HepG2 (cell line): ENCODE results near the gene GALNT10. TPM values are rescaled to one million over a fixed set of nuclear protein-coding genes. Genes with fewer than 3 reads are reported as not detected.
A peak's percentile ranks its signal among the peaks of the same experiment; 100 is the strongest.

ENCODE experiments used
- ARHGAP35 ChIP-seq: sonication (generic); formaldehyde crosslinking; IDR thresholded peaks from 2 replicates; pipeline ENCODE4 v1.9.0; 2022; ENCODE audit warnings: mild to moderate bottlenecking, inconsistent platforms, moderate library complexity, missing genetic modification reagents, borderline replicate concordance
- CBFB ChIP-seq: sonication (generic); formaldehyde crosslinking; IDR thresholded peaks from 2 replicates; pipeline ENCODE4 v1.4.0; 2020; ENCODE audit warnings: missing genetic modification reagents
- CHCHD3 ChIP-seq: sonication (generic); formaldehyde crosslinking; IDR thresholded peaks from 2 replicates; pipeline ENCODE4 v1.8.0; 2022; ENCODE audit warnings: mild to moderate bottlenecking, missing genetic modification reagents, moderate library complexity
- FOSL2 ChIP-seq: sonication (generic); formaldehyde crosslinking; IDR thresholded peaks from 2 replicates; pipeline ENCODE4 v1.4.0; 2020; ENCODE audit warnings: missing genetic modification reagents
- FOXO1 ChIP-seq: sonication (generic); formaldehyde crosslinking; IDR thresholded peaks from 2 replicates; pipeline ENCODE4 v1.4.0; 2020; ENCODE audit warnings: missing genetic modification reagents
- GZF1 ChIP-seq: sonication (generic); formaldehyde crosslinking; IDR thresholded peaks from 2 replicates; pipeline ENCODE4 v1.5.1; 2020; ENCODE audit warnings: mild to moderate bottlenecking, missing genetic modification reagents
- MEIS2 ChIP-seq: sonication (generic); formaldehyde crosslinking; IDR thresholded peaks from 2 replicates; pipeline ENCODE4 v1.9.0; 2021; ENCODE audit warnings: mild to moderate bottlenecking, missing genetic modification reagents
- MYC ChIP-seq: sonication (generic); formaldehyde crosslinking; IDR thresholded peaks from 2 replicates; pipeline ENCODE4 v1.9.0; 2021; ENCODE audit warnings: missing genetic modification reagents, borderline replicate concordance
- NCOA2 ChIP-seq: sonication (generic); formaldehyde crosslinking; IDR thresholded peaks from 2 replicates; pipeline ENCODE4 v1.8.0; 2022; ENCODE audit warnings: inconsistent platforms
- NRL ChIP-seq: sonication (generic); formaldehyde crosslinking; IDR thresholded peaks from 2 replicates; pipeline ENCODE4 v1.5.0; 2020; ENCODE audit warnings: missing genetic modification reagents, mild to moderate bottlenecking, moderate library complexity, borderline replicate concordance
- PRPF4 ChIP-seq: fragments of 200-400 bp; formaldehyde crosslinking; IDR thresholded peaks from 2 replicates; pipeline ENCODE4 v1.6.1; 2016; ENCODE audit warnings: low read length, low read depth; ENCODE audit not compliant: poor library complexity, severe bottlenecking
- RBFOX2 ChIP-seq: fragments of 200-400 bp; formaldehyde crosslinking; IDR thresholded peaks from 2 replicates; pipeline ENCODE4 v1.6.1; 2017; ENCODE audit warnings: low read depth, mild to moderate bottlenecking, low read length
- SIN3B ChIP-seq: fragments of 150-350 bp; IDR thresholded peaks from 2 replicates; pipeline ENCODE4 v1.6.1; 2014; ENCODE audit warnings: low read length
- SMYD3 ChIP-seq: sonication (generic); formaldehyde crosslinking; IDR thresholded peaks from 2 replicates; pipeline ENCODE4 v1.8.1; 2023; ENCODE audit warnings: mild to moderate bottlenecking, missing genetic modification reagents
- SP5 ChIP-seq: IDR thresholded peaks from 2 replicates; pipeline ENCODE4 v1.6.1; 2016; ENCODE audit warnings: low read depth, borderline replicate concordance
- ZFP37 ChIP-seq: sonication (generic); formaldehyde crosslinking; IDR thresholded peaks from 2 replicates; pipeline ENCODE4 v1.4.0; 2020; ENCODE audit warnings: missing genetic modification reagents, borderline replicate concordance
- ZFY ChIP-seq: sonication (generic); formaldehyde crosslinking; IDR thresholded peaks from 2 replicates; pipeline ENCODE4 v1.4.0; 2020; ENCODE audit warnings: missing genetic modification reagents
- ZNF33A ChIP-seq: sonication (generic); formaldehyde crosslinking; IDR thresholded peaks from 2 replicates; pipeline ENCODE4 v1.5.1; 2020; ENCODE audit warnings: missing genetic modification reagents, mild to moderate bottlenecking, moderate library complexity, borderline replicate concordance
- ZNF496 ChIP-seq: sonication (generic); formaldehyde crosslinking; IDR thresholded peaks from 2 replicates; pipeline ENCODE4 v1.8.1; 2023; ENCODE audit warnings: mild to moderate bottlenecking, moderate library complexity, missing genetic modification reagents; ENCODE audit not compliant: insufficient replicate concordance
- ZNF530 ChIP-seq: sonication (generic); formaldehyde crosslinking; IDR thresholded peaks from 2 replicates; pipeline ENCODE4 v1.5.0; 2020; ENCODE audit warnings: low read depth, mild to moderate bottlenecking, missing genetic modification reagents
- ZNF557 ChIP-seq: sonication (generic); formaldehyde crosslinking; IDR thresholded peaks from 2 replicates; pipeline ENCODE4 v1.4.0; 2020; ENCODE audit warnings: missing genetic modification reagents
- ZSCAN31 ChIP-seq: sonication (generic); formaldehyde crosslinking; IDR thresholded peaks from 2 replicates; pipeline ENCODE4 v1.5.0; 2020; ENCODE audit warnings: low read depth, mild to moderate bottlenecking, missing genetic modification reagents
- polyA plus RNA-seq, 8 experiments: library from polyadenylated mRNA; depleted of rRNA in 3 of 8; stranded (reverse) in 7 of 8; unstranded in 1 of 8; fragments of >200 nt; fragmentation: Illumina TruSeq in 4 of 8; extraction: Trizol in 4 of 8; gene quantifications; 2 replicates each; pipeline versions ENCODE4 v1.2.1 to v1.2.3, GENCODE V29; 2011 to 2016; ENCODE audit warnings: low read depth in 4 of 8, missing spikeins in 1 of 8, mixed read lengths in 1 of 8; ENCODE audit not compliant: insufficient read depth in 1 of 8
- total RNA-seq, 5 experiments: library from RNA; depleted of rRNA; stranded (reverse); fragments of >200 nt; fragmentation: Illumina TruSeq; extraction: Trizol; gene quantifications; 2 replicates each; pipeline ENCODE4 v1.2.3, GENCODE V29; 2016; ENCODE audit warnings: low read depth in 1 of 5
- TF ChIP-seq, protein P1 (sequence below): sonication (generic); formaldehyde crosslinking; IDR thresholded peaks from 2 replicates; pipeline ENCODE4 v1.5.1; 2020; ENCODE audit warnings: missing genetic modification reagents, mild to moderate bottlenecking, borderline replicate concordance
- TF ChIP-seq, protein P2 (sequence below): sonication (generic); formaldehyde crosslinking; IDR thresholded peaks from 2 replicates; pipeline ENCODE4 v1.5.0; 2020; ENCODE audit warnings: missing genetic modification reagents, mild to moderate bottlenecking, borderline replicate concordance
- TF ChIP-seq, protein P3 (sequence below): IDR thresholded peaks from 2 replicates; pipeline ENCODE4 v1.6.1; 2016; ENCODE audit warnings: mild to moderate bottlenecking, missing biosample characterization, missing genetic modification reagents
- TF ChIP-seq, protein P4 (sequence below): sonication (generic); formaldehyde crosslinking; IDR thresholded peaks from 2 replicates; pipeline ENCODE4 v1.4.0; 2020; ENCODE audit warnings: low read depth, mild to moderate bottlenecking, missing genetic modification reagents

GALNT10 gene
- total and polyA plus RNA-seq, 2 of the 13 experiments (the other 11 are each of a cell fraction or from before 2014, with no cell fraction given) = 8.1 to 11.2 TPM

DNA sequence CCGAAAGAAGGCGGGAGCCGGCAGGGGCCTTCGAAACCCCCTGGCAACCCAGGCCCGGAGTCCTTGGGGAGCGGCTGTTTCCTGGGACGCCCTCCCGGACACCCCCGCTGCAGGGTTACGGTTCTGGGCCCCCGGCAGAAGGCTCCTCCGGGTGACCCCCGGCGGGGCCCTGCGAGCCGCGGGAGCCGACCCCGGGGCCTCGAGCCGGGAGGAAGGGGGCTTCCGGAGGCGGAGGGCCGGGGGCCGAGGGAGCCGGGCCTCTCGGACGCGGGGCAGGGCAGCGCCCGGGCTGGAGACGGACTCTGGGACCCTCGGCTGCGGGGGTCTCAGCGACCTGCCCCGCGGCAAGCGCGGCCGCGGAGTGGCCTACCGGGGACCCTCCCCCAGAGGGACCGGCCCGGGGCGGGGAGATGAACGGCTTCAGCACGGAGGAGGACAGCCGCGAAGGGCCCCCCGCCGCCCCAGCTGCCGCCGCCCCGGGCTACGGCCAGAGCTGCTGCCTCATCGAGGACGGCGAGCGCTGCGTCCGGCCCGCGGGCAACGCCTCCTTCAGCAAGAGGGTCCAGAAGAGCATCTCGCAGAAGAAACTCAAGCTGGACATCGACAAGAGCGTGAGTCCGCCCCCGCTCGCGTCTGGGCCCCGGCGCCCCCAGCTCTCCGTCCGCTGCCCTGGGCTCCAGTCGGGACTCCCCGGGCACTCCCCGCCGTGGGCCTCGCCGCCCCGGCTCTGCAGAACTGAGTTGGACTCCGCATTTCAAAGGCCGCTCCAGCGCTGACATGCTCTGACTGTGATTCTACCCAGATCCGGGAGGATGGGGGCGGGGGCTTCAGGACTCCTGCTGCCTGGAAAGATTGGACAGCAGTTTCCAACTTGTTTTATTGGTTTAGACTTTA is 255.9 kb downstream of the GALNT10 start (continued):
- TF ChIP-seq, protein P1, sequence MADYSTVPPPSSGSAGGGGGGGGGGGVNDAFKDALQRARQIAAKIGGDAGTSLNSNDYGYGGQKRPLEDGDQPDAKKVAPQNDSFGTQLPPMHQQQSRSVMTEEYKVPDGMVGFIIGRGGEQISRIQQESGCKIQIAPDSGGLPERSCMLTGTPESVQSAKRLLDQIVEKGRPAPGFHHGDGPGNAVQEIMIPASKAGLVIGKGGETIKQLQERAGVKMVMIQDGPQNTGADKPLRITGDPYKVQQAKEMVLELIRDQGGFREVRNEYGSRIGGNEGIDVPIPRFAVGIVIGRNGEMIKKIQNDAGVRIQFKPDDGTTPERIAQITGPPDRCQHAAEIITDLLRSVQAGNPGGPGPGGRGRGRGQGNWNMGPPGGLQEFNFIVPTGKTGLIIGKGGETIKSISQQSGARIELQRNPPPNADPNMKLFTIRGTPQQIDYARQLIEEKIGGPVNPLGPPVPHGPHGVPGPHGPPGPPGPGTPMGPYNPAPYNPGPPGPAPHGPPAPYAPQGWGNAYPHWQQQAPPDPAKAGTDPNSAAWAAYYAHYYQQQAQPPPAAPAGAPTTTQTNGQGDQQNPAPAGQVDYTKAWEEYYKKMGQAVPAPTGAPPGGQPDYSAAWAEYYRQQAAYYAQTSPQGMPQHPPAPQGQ (CRISPR knock-in tag) = no peak
- TF ChIP-seq ZFP37 (CRISPR knock-in tag) = no peak
- TF ChIP-seq ZNF530 (CRISPR knock-in tag) = no peak
- TF ChIP-seq CBFB (CRISPR knock-in tag) = no peak
- TF ChIP-seq, protein P2, sequence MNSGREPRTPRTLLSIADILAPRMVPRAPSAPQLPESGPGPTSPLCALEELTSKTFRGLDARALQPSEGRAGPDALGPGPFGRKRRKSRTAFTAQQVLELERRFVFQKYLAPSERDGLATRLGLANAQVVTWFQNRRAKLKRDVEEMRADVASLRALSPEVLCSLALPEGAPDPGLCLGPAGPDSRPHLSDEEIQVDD (CRISPR knock-in tag) = no peak
- no peak for TF ChIP-seq SIN3B
- TF ChIP-seq CHCHD3 (CRISPR knock-in tag) = 0 out of 2 replicates have a peak, but pooled peaks have one; percentile 28
- 0 out of 2 replicates have a peak, but pooled peaks have one; percentile 60 for TF ChIP-seq NRL (CRISPR knock-in tag)
- TF ChIP-seq NCOA2 (CRISPR knock-in tag) = no peak
- TF ChIP-seq FOXO1 = no peak
- TF ChIP-seq PRPF4 = no peak
- TF ChIP-seq ZNF557 (CRISPR knock-in tag) = no peak
- TF ChIP-seq SP5 (CRISPR knock-in tag) = no peak
- TF ChIP-seq ARHGAP35 (CRISPR knock-in tag) = peak; percentile 56; the same call in 1 of the 2 replicates
- TF ChIP-seq ZSCAN31 (CRISPR knock-in tag) = no peak
- TF ChIP-seq RBFOX2 = 0 out of 2 replicates have a peak, but pooled peaks have one; percentile 44
- TF ChIP-seq, protein P3, sequence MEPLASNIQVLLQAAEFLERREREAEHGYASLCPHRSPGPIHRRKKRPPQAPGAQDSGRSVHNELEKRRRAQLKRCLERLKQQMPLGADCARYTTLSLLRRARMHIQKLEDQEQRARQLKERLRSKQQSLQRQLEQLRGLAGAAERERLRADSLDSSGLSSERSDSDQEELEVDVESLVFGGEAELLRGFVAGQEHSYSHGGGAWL (CRISPR knock-in tag) = peak; percentile 36; the same call in 1 of the 2 replicates
- peak; percentile 19; the same call in 1 of the 2 replicates for TF ChIP-seq ZFY (CRISPR knock-in tag)
- TF ChIP-seq MYC = peak; percentile 18; the same call in 1 of the 2 replicates
- TF ChIP-seq GZF1 (CRISPR knock-in tag) = no peak
- no peak for TF ChIP-seq ZNF496 (CRISPR knock-in tag)
- no peak for TF ChIP-seq SMYD3 (CRISPR knock-in tag)
- TF ChIP-seq, protein P4, sequence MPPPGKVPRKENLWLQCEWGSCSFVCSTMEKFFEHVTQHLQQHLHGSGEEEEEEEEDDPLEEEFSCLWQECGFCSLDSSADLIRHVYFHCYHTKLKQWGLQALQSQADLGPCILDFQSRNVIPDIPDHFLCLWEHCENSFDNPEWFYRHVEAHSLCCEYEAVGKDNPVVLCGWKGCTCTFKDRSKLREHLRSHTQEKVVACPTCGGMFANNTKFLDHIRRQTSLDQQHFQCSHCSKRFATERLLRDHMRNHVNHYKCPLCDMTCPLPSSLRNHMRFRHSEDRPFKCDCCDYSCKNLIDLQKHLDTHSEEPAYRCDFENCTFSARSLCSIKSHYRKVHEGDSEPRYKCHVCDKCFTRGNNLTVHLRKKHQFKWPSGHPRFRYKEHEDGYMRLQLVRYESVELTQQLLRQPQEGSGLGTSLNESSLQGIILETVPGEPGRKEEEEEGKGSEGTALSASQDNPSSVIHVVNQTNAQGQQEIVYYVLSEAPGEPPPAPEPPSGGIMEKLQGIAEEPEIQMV (CRISPR knock-in tag) = no peak
- no peak for TF ChIP-seq ZNF33A (CRISPR knock-in tag)
- TF ChIP-seq MEIS2 = peak; percentile 13; the same call in 1 of the 2 replicates
- TF ChIP-seq FOSL2 (CRISPR knock-in tag) = no peak
